GM19455 (cell line): ENCODE results near the gene ELK4.

Experiments used
- ATAC-seq: cut with Tn5 transposase; IDR thresholded peaks from one replicate; pipeline ENCODE4 v1.9.1; 2021; ENCODE audit not compliant: unreplicated experiment

ELK4 gene

GRCh38 chr1:205598841-205599668 is 32.8 kb downstream of the ELK4 start:
- no peak for ATAC-seq

- ATAC-seq, result no peak
Measured at GRCh38 chr1:205597691-205598314, 34.0 kb downstream of the ELK4 start.

DNA sequence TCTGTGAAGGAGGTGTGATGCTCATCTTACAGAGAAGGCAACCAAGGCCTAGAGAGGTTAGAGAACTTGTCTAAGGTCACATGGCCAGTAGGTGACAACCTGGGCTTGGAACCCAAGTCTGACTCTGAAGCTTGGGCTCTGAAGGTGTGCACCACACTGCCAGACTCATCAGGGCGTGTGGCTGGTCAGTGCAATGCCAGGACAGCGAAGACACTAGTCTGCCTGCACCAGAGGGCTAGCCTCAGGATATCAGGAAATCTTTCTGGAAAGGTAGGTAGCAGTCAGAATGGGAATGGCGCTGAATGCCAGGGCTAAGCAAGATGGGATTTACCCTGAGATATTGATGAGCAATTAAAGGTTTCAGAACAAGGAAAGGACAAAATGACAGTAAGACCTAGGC is 34.9 kb downstream of the ELK4 start:
- no peak for ATAC-seq

DNA sequence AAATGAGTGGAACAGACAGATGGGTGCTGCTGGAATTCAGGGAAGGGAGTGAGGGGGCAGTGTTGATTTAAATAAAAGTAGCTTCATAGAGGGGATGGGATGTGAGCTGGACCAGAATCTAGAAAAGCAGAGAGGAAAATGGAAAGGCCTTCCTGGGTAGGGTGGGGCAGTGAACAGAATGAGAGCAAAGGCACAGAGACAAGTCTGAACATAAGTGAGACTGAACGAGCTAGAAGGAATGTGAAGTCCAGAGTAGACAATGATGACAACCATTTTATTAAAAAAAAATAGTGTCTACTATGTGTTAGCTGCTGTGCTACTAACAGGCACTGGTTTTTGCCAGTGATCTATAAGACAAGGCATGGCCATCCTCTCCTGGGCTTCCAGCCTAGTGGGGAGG is 36.0 kb downstream of the ELK4 start:
- ATAC-seq, result no peak

DNA sequence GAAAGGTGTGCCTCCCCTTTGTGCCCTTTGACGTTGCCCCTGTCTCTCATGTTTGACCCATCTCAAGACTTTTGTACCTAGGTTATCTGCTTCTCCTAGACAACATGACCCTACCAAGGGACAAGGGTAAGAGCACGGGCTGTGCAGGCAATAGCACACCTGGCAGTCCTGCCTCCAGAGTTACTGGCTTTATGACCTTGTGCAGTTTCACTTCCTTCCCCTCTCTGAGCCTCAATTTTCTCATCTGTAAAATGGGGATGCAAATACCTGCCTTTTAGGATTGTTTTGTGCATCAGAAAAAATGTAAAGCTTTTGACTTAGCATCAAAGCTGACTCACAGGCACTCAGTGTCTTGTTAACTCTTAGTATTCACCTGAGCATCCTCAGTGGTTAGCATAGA is 36.4 kb downstream of the ELK4 start:
- ATAC-seq, result no peak

DNA sequence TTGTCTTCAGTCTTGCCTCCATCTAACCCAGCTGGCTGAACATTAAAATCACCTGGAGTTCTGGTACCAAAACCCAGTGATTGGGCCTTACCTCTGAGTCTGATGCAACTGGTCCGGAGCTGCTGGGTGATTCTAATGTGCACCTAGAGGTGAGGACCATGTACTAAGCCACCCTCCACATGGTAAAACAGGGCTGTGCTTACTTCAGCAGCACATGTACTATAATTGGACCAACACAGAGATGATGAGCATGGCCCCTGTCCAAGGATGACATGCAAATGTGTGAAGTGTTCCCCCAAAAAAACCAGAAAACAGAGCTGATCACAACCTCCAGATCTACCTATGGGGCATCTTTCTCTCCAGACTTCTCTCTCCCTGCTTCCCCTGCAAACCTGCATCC is 37.0 kb downstream of the ELK4 start:
- ATAC-seq, result no peak

DNA sequence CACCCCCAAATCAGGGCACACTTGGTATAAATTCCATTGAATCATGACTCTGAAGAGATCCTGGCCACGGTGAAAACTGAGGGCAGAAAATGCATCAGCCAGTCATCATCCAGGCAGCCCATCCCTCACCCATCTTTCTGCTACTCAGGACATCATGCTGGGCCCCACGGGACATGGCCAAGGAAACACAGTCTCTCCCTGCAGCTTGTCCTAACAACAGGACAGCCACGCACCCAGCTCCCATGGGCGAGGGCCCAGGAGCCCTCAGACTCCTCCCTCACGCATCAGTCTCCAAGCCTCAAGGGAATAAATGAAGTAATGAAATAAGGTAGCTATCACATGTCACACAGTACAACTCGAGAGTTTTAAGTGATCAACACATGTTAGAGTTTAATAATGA is 37.8 kb downstream of the ELK4 start:
- no peak for ATAC-seq

- no peak for ATAC-seq
Measured at GRCh38 chr1:205593532-205593931, 38.3 kb downstream of the ELK4 start.

GRCh38 chr1:205592443-205593003 is 39.3 kb downstream of the ELK4 start:
- no peak for ATAC-seq

GRCh38 chr1:205591522-205592351 is 40.1 kb downstream of the ELK4 start:
- peak; percentile 71 for ATAC-seq

DNA sequence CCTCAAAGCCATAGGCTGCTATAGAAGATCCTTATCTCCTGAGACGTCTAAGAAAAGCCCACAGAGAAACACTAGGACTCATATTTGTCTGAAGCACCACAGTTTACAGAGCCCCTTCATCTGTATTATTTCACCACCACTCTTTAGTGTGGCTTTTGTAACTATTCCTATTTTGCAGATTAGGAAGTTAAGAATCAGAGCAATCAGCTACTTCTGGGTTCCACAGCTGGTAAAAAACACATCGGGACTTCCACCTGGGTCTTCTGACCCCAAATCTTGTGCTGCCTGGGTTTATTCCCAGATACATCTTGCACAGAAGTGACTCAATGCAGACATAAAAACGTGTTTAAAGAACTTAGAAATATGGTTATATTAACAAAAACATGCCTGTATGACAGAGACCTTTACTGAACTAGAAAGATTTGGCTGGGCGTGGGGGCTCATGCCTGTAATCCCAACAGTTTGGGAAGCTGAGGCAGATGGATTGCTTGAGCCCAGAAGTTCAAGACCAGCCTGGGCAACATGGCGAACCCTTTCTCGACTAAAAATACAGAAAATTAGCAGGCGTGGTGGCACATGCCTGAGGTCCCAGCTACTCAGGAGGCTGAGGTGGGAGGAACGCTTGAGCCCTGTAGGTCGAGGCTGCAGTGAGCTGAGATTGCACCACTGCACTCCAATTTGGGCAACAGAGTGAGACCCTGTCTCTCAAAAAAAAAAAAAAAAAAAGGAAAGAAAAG is 40.9 kb downstream of the ELK4 start:
- ATAC-seq, result no peak

GRCh38 chr1:205590457-205590768 is 41.4 kb downstream of the ELK4 start:
- ATAC-seq, result no peak

DNA sequence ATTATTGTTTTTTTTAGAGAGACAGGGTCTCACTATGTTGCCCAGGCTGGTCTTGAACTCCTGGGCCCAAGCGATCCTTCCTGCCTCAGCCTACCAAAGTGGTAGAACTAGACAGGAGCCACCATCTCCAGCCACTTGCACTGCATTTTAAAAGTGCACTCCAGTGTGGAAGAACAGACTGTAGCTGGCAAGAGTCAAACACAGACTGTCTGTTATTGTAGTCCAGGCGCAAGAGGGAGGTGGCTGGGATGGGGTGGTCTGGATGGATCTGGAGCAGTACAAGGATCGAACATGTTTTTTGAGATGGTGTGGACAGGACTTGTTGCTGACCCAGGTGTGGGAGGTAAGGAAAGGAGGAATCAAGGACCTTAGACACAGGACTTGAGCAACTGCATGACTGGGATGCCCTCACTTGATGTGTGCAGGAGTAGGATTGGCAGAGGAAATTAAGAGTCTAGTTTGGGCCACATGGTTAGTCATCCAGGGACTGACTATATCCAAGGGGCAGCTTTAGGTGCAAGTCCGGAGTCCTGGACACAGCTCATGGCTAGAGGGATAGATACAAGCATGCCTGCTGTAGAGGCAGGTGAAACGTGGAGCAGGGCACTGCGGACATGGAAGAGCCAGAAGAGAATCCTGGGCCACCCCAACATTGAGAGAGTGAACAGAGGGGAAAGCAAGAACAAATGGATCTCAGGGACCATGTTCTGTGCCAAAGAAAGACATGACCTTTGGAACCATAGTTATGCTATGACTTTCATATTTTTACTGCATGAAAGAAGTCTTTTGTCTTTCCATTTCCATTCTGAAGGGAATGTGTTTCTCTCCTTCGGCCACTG is 42.0 kb downstream of the ELK4 start:
- no peak for ATAC-seq

DNA sequence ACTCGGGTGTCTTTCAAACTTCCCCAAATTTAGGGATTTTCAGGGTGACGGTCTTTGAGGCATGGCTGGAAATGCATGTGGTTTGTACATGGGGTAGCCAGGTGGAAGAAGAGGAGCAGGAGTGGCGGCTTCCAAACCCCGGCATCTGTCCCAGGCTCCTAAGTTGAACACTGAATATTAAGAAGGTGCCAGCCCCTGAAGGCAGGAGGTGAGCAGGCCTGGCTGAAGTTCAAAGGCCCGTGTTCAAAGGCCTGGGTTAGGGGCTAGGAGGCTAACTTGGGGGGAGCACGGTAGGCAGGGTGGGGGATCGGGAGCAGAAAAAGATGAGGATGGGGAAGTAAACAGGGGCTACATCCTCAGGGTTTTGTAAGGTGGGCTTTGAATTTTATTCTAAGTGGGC is 42.8 kb downstream of the ELK4 start:
- ATAC-seq, result no peak

DNA sequence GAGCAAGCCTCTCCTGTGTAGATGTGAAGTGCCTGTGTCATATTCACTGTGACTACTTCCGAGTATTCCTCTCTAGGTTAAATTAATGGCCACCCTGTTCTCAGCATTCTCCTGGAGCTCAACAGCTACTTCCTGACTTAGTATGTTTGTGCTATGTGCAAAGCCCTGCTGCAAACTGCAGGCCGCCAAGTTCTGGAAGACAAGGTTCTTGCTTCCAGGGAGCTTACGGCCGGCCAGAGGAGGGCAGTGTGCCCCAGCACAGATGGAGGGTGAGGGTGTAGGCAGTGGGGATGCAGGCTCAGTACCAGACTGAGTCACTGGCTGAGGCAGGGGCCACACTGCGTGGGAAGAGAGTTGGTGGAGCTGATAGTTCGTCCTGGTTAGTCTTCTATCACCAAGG is 43.2 kb downstream of the ELK4 start:
- ATAC-seq, result no peak

GRCh38 chr1:205587581-205587980 is 44.2 kb downstream of the ELK4 start:
- no peak for ATAC-seq

GRCh38 chr1:205585835-205586785 is 45.7 kb downstream of the ELK4 start:
- no peak for ATAC-seq

GRCh38 chr1:205585169-205585834 is 46.5 kb downstream of the ELK4 start:
- no peak for ATAC-seq
